ENCODE measurements around the gene RPRD2. TPM values are rescaled to one million over a fixed set of nuclear protein-coding genes. Genes with fewer than 3 reads are reported as not detected.

The RPRD2 gene
- total RNA-seq, 4 donors from 2014 or later: 18.2 to 23.1 (median 21.1) TPM

GRCh38 chr1:150415800-150416199 lies 51.9 kb downstream of the RPRD2 start:
- intact Hi-C loops (cut with DNase I; ENCODE audit: low total_unique reads): no loop called here
- no peak for TF ChIP-seq CTCF (IDR thresholded peaks at IDR 0.05)
- TF ChIP-seq POLR2A (IDR thresholded peaks at IDR 0.05): no peak
- no peak for DNase-seq (ENCODE audit: low spot score in 2 of 2)
- 83 to 91% methylated on average over 3 of the region's 3 CpGs for WGBS, 2 donors
- H3K4me3 ChIP-seq (ENCODE audit: low read depth, poor library complexity, severe bottlenecking): no peak overlapping the region

- no peak overlapping the region for H3K4me3 ChIP-seq (ENCODE audit: low read depth, poor library complexity, severe bottlenecking)
- TF ChIP-seq POLR2A (IDR thresholded peaks at IDR 0.05) (no peak), CTCF (IDR thresholded peaks at IDR 0.05) (no peak)
- no peak for DNase-seq (ENCODE audit: low spot score in 2 of 2)
- 87 to 93% methylated on average over 5 of the region's 5 CpGs for whole genome bisulfite sequencing, 2 donors
- intact Hi-C loops (cut with DNase I; ENCODE audit: low total_unique reads): no loop called here
Observed at GRCh38 chr1:150420560-150421265, 56.8 kb downstream of the RPRD2 start.

- no peak overlapping the region for H3K4me3 ChIP-seq (ENCODE audit: low read depth, poor library complexity, severe bottlenecking)
- TF ChIP-seq POLR2A (IDR thresholded peaks at IDR 0.05): no peak
- 93 to 96% methylated on average over 2 of the region's 2 CpGs for WGBS, 2 donors
- DNase-seq (ENCODE audit: low spot score in 2 of 2): no peak
- intact Hi-C loops (cut with DNase I; ENCODE audit: low total_unique reads): no loop called here
Observed at GRCh38 chr1:150422541-150422940, 58.6 kb downstream of the RPRD2 start.

- WGBS, 2 donors: 56 to 65% methylated on average over 3 of the region's 3 CpGs
- DNase-seq (ENCODE audit: low spot score in 2 of 2): no peak
- TF ChIP-seq POLR2A (IDR thresholded peaks at IDR 0.05) (no peak), CTCF (IDR thresholded peaks at IDR 0.05) (no peak)
- intact Hi-C loops (cut with DNase I; ENCODE audit: low total_unique reads): no loop called here
- H3K4me3 ChIP-seq (ENCODE audit: low read depth, poor library complexity, severe bottlenecking): no peak overlapping the region
Observed at GRCh38 chr1:150429805-150430204, 65.9 kb downstream of the RPRD2 start.

GRCh38 chr1:150441121-150441520 lies 77.2 kb downstream of the RPRD2 start:
- whole genome bisulfite sequencing, 2 donors: 87 to 88% methylated on average over 2 of the region's 2 CpGs
- intact Hi-C loops (cut with DNase I; ENCODE audit: low total_unique reads): no loop called here
- DNase-seq (ENCODE audit: low spot score in 2 of 2): no peak
- H3K4me3 ChIP-seq (ENCODE audit: low read depth, poor library complexity, severe bottlenecking): no peak overlapping the region
- TF ChIP-seq POLR2A (IDR thresholded peaks at IDR 0.05) (no peak), CTCF (IDR thresholded peaks at IDR 0.05) (no peak)

- 87 to 95% methylated on average over 1 of the region's 1 CpG for WGBS, 2 donors
- TF ChIP-seq POLR2A (IDR thresholded peaks at IDR 0.05) (no peak), CTCF (IDR thresholded peaks at IDR 0.05) (no peak)
- intact Hi-C loops (cut with DNase I; ENCODE audit: low total_unique reads): no loop called here
Observed at GRCh38 chr1:150444232-150444631, 80.3 kb downstream of the RPRD2 start.

More at GRCh38 chr1:150444232-150444631, 80.3 kb downstream of the RPRD2 start:
- no peak overlapping the region for H3K4me3 ChIP-seq (ENCODE audit: low read depth, poor library complexity, severe bottlenecking)
- no peak for DNase-seq (ENCODE audit: low spot score in 2 of 2)

All from lower leg skin (tissue), 4 donors.